WTC11 (cell line): ENCODE results near the gene PARD3B.

ENCODE experiments used
- ELF4 ChIP-seq: sonication (generic); formaldehyde crosslinking; IDR thresholded peaks from 2 replicates; pipeline ENCODE4 v1.8.1; 2022; ENCODE audit warnings: low read depth, mild to moderate bottlenecking, moderate library complexity, missing genetic modification reagents
- FOXJ3 ChIP-seq: sonication (generic); formaldehyde crosslinking; IDR thresholded peaks from 2 replicates; pipeline ENCODE4 v1.9.0; 2021; ENCODE audit warnings: missing genetic modification reagents, mild to moderate bottlenecking, borderline replicate concordance
- RELA ChIP-seq: sonication (generic); formaldehyde crosslinking; IDR thresholded peaks from 2 replicates; pipeline ENCODE4 v1.8.1; 2022; ENCODE audit warnings: missing genetic modification reagents, mild to moderate bottlenecking, borderline replicate concordance
- SP1 ChIP-seq: sonication (generic); formaldehyde crosslinking; conservative IDR thresholded peaks from 2 replicates; pipeline ENCODE4 v1.8.1; 2022; ENCODE audit warnings: missing genetic modification reagents
- TP53 ChIP-seq: sonication (generic); formaldehyde crosslinking; IDR thresholded peaks from 2 replicates; pipeline ENCODE4 v1.8.1; 2023; ENCODE audit warnings: mild to moderate bottlenecking, missing genetic modification reagents
- ZNF396 ChIP-seq: fragments of 250-450 bp; sonication (Bioruptor Pico); IDR thresholded peaks from 2 replicates; pipeline ENCODE4 v1.8.0; 2021; ENCODE audit warnings: mild to moderate bottlenecking, moderate library complexity, borderline replicate concordance
- TF ChIP-seq, protein P1 (sequence below): sonication (generic); formaldehyde crosslinking; conservative IDR thresholded peaks from 2 replicates; pipeline ENCODE4 v1.8.1; 2022; ENCODE audit warnings: mild to moderate bottlenecking, missing genetic modification reagents
- TF ChIP-seq, protein P2 (sequence below): fragments of 200-600 bp; IDR thresholded peaks from 2 replicates; pipeline ENCODE4 v1.8.0; 2022; ENCODE audit warnings: antibody characterized with exemption
- TF ChIP-seq, protein P3 (sequence below): sonication (generic); formaldehyde crosslinking; IDR thresholded peaks from 2 replicates; pipeline ENCODE4 v1.8.0; 2022; ENCODE audit warnings: mild to moderate bottlenecking, missing genetic modification reagents

DNA sequence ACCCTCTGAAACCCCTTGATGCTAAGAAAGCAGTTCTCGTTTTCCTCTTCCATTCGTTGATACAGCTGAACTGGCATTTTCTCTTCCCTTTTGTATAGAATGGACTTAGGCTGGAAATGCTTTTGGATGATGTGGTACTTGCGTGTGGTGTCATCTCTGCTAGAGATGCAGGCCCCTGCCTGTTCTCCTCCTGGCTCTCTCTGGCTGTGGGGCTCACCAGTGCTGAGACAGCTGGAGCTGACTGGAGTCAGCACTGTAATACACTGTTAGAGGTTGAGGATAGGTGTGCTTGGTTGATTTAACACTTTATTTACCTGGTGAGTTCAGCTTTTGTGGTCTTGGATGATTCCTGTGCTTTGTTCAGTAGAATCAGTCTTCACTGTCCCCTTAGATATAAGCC lies 30.2 kb downstream of the PARD3B start:
- TF ChIP-seq TP53 (no peak), FOXJ3 (CRISPR knock-in tag) (no peak), RELA (no peak), ZNF396 (no peak), SP1 (no peak), ELF4 (no peak)
- TF ChIP-seq, protein P1, sequence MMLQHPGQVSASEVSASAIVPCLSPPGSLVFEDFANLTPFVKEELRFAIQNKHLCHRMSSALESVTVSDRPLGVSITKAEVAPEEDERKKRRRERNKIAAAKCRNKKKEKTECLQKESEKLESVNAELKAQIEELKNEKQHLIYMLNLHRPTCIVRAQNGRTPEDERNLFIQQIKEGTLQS (CRISPR knock-in tag): no peak
- TF ChIP-seq, protein P2, sequence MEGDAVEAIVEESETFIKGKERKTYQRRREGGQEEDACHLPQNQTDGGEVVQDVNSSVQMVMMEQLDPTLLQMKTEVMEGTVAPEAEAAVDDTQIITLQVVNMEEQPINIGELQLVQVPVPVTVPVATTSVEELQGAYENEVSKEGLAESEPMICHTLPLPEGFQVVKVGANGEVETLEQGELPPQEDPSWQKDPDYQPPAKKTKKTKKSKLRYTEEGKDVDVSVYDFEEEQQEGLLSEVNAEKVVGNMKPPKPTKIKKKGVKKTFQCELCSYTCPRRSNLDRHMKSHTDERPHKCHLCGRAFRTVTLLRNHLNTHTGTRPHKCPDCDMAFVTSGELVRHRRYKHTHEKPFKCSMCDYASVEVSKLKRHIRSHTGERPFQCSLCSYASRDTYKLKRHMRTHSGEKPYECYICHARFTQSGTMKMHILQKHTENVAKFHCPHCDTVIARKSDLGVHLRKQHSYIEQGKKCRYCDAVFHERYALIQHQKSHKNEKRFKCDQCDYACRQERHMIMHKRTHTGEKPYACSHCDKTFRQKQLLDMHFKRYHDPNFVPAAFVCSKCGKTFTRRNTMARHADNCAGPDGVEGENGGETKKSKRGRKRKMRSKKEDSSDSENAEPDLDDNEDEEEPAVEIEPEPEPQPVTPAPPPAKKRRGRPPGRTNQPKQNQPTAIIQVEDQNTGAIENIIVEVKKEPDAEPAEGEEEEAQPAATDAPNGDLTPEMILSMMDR: no peak
- TF ChIP-seq, protein P3, sequence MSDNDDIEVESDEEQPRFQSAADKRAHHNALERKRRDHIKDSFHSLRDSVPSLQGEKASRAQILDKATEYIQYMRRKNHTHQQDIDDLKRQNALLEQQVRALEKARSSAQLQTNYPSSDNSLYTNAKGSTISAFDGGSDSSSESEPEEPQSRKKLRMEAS (CRISPR knock-in tag): no peak
